Ectodermal cell (in vitro differentiated cells): ENCODE results near the gene MAD1L1.

Source experiments
- H3K27ac ChIP-seq: 2 replicates; pipeline ENCODE4 v1.7.0; 2013; ENCODE audit warnings: mild to moderate bottlenecking, low read depth, low read length; ENCODE audit not compliant: insufficient read depth, poor library complexity, severe bottlenecking
- H3K27me3 ChIP-seq: 2 replicates; pipeline ENCODE4 v1.7.0; 2013; ENCODE audit warnings: mild to moderate bottlenecking, low read length; ENCODE audit not compliant: insufficient read depth, control insufficient read depth, poor library complexity, severe bottlenecking
- H3K36me3 ChIP-seq: one replicate; pipeline ENCODE4 v1.7.0; 2013; ENCODE audit warnings: low read length; ENCODE audit not compliant: control insufficient read depth, insufficient read depth
- H3K4me1 ChIP-seq: one replicate; pipeline ENCODE4 v1.7.0; 2013; ENCODE audit warnings: low read length; ENCODE audit not compliant: control insufficient read depth, insufficient read depth
- H3K4me3 ChIP-seq: 2 replicates; pipeline ENCODE4 v1.7.0; 2013; ENCODE audit warnings: low read depth, low read length, control low read depth; ENCODE audit not compliant: insufficient read depth
- H3K9me3 ChIP-seq: 2 replicates; pipeline ENCODE4 v1.7.0; 2013; ENCODE audit warnings: mild to moderate bottlenecking, low read length, moderate library complexity; ENCODE audit not compliant: control insufficient read depth
- WGBS, 2 experiments: methylation state at CpG; one replicate each; pipeline ENCODE4 v1.1.7; 2013; ENCODE audit warnings: missing lambda C conversion rate in 2 of 2; 5-methylcytosine and 5-hydroxymethylcytosine counted together

The MAD1L1 gene

DNA sequence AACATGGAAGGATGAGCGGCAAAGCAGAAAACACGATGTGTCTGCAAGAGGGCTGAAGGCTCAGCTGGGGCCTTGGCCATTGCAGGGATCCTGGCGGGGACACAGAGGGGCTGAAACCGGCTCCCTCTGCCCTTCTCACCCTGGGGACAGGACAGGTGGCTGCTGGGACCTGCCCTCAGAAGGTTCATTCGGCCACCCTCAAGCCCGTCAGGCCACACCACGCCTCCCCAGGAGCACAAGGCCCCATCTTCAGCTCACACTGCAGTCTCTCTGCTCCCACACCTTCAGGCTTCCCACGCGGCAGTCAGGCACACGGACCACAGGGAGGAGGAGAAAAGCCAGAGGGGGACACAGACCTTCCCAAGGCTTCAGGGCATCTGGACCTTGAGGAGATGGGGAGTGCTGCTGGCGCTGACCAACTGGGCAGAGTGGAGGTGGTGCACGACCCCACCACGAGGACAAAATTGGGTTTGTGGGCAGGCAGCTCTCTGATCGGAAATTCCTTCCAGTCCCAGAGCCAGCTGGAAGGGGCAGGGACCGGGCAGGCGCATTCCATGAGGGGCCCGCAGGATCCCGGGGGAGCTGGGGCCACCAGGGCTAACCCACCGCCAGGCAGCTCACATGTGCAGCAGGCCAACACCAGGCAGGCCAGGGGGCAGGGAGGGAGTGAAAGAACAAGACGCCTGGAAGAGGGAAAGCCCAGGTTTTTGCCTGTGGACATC is 104.0 kb downstream of the MAD1L1 start:
- 91 to 92% methylated on average over 20 of the region's 20 CpGs for WGBS, 2 experiments
- Histone ChIP-seq H3K27ac (no peak overlapping the region), H3K9me3 (no peaks in the 10 kb centered on the region), H3K27me3 (no peaks in the 10 kb centered on the region), H3K4me1 (peaks cover 4% of the 10 kb centered on the region), H3K4me3 (no peak overlapping the region), H3K36me3 (no peaks in the 10 kb centered on the region)

DNA sequence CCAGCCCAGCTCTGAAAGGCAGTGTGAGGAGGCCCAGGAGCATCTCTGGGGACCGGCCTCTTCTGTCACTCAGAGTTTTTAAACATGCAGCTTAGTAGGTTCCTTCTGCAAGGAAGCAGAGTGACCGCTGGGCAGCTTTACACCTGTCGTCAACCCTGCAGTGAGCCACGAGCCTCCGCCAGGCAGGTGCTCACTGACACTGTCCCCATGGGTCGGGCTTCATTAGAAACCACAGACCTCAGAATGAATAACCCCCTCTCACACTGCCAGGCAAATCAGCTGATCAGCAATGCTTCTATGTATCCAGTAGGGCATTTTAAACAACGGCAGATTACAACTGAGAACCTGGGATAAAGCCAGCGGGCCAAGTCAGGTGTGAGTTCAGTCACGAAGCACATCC is 106.1 kb downstream of the MAD1L1 start:
- WGBS, 2 experiments: 86 to 91% methylated on average over 9 of the region's 9 CpGs
- no peaks in the 10 kb centered on the region for H3K9me3 ChIP-seq

DNA sequence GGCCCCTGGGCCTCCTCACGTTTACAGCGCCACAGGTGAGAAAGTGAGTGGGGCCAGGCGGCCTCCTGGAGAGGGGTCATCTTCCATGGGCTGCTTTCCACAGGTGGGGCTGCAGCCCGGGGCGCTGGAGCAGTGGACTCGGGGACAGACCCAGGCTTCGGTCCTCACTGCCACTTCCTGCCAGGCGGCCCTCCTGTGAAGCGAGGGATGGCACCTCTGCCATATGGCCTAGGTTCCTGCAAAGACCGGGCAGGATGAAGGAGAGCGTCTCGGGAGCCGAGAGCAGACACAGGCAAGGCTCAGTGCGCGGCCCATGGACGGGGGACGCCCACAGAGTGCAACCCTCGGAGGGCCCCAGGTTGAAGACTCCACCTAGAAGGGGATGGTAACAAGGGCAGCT is 106.8 kb downstream of the MAD1L1 start:
- WGBS, 2 experiments: 95 to 96% methylated on average over 18 of the region's 18 CpGs
- no peaks in the 10 kb centered on the region for H3K27me3 ChIP-seq
- H3K9me3 ChIP-seq: no peaks in the 10 kb centered on the region
- H3K4me3 ChIP-seq: no peak overlapping the region
- no peak overlapping the region for H3K27ac ChIP-seq
- H3K36me3 ChIP-seq: no peaks in the 10 kb centered on the region
- peaks cover 5% of the 10 kb centered on the region for H3K4me1 ChIP-seq

More for the DNA sequence above, 106.1 kb downstream of the MAD1L1 start:
- no peaks in the 10 kb centered on the region for H3K27me3 ChIP-seq
- peaks cover 5% of the 10 kb centered on the region for H3K4me1 ChIP-seq
- H3K4me3 ChIP-seq: no peak overlapping the region
- H3K27ac ChIP-seq: no peak overlapping the region
- no peaks in the 10 kb centered on the region for H3K36me3 ChIP-seq

DNA sequence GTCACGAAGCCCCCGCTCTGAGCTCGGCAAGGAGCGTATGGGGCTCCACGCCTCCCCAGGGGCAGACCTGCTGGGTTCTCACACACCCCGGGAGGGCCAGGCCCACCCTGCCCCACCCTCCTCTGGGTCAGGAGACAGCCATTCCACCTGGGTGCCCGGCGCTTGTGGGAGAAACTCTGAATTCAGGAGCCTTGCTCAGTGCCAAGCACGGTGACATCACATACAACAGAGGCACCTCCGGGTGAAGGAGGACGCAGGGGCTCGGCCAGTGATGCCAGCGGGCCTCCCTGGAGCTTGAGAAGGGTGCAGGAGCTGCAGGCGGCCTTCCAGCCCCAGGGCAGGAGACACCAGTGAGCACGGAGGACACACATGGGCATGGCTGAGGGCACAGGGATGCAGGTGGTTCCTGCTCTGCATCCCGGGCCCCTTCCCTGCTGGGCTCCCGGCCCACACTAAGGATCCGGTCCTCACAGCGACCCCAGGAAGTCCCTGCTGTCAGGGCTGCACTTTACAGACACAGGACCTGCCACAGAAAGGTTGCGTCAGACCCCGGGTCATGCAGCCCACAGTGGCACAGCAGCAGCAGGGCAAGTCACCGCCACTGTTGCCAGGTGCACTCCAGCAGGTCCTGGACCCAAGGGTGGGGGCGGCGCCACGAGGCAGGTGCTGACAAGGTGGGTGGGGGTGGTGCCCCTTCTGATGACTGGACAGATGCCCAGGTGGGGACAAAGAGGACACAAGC is 108.0 kb downstream of the MAD1L1 start:
- H3K9me3 ChIP-seq: no peaks in the 10 kb centered on the region
- H3K4me1 ChIP-seq: peaks cover 5% of the 10 kb centered on the region
- WGBS, 2 experiments: 95 to 97% methylated on average over 25 of the region's 25 CpGs
- H3K36me3 ChIP-seq: no peaks in the 10 kb centered on the region
- no peak overlapping the region for H3K4me3 ChIP-seq
- no peaks in the 10 kb centered on the region for H3K27me3 ChIP-seq
- H3K27ac ChIP-seq: no peak overlapping the region

DNA sequence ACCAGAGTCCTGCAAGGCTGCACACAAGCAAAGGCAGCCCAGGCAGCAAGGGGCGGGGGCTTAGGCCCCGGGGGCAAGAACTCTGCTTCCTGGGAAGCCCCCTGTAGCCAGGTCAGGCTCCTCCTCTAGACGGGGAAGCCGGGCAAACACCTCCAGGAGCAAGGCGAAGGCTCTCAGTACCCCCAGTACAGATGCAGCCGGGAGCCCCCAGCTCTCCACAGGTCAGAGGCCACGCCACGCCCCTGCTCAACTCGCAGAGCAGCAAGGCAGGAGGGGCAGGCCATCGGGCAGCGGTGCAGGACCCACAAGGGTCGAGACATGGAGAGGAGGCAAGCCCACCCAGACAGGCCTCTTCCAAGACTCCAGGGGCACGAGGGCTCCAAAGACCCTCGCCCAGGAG is 108.8 kb downstream of the MAD1L1 start:
- WGBS, 2 experiments: 91 to 92% methylated on average over 14 of the region's 14 CpGs
- Histone ChIP-seq H3K36me3 (no peaks in the 10 kb centered on the region), H3K27ac (no peak overlapping the region), H3K4me3 (no peak overlapping the region), H3K9me3 (no peaks in the 10 kb centered on the region), H3K27me3 (no peaks in the 10 kb centered on the region), H3K4me1 (peaks cover 5% of the 10 kb centered on the region)

DNA sequence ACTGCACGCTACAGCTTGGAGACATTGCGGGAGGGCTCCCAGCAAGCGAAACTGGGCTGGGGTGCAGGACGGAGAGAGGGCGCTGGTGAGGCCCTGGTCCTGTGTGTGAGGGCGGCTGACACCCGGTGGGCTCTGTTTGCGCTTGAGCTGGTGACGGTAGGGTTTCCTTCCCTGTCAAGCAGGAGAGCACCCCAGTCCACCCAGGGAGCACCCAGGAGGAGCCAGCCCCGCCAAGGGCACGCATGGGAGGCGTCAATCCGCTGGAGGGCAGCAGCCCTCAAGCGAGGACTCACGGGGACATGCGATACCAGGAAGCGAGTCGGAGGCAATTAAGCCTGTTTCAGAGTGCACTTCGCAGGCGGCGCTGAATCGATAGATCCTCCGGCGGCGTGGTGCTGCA is 109.4 kb downstream of the MAD1L1 start:
- Histone ChIP-seq H3K9me3 (no peaks in the 10 kb centered on the region), H3K27ac (no peak overlapping the region), H3K27me3 (no peaks in the 10 kb centered on the region), H3K4me1 (peaks cover 5% of the 10 kb centered on the region), H3K36me3 (no peaks in the 10 kb centered on the region), H3K4me3 (no peak overlapping the region)
- WGBS, 2 experiments: 88 to 90% methylated on average over 25 of the region's 25 CpGs

DNA sequence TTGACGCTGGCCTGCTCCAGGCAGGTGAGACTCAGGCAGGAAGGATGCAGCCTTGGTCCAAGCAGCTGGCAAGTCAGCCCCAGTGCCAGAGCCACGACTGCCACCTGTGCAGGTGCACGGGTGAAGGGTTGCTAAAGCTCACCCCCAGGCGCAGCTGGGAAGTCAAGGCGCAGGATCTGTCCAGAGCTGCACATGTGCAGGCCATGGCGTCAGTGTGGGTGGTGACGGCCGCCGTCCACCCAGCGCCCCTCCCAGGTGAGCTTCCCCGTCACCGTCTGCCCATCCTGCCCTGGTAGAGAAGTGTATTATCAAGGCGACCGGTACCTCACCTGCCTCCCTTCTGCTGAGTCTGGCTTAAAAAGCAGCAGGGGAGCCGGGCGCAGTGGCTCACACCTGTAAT is 110.1 kb downstream of the MAD1L1 start:
- 96 to 97% methylated on average over 16 of the region's 16 CpGs for WGBS, 2 experiments
- no peak overlapping the region for H3K27ac ChIP-seq
- H3K4me1 ChIP-seq: peaks cover 5% of the 10 kb centered on the region
- H3K4me3 ChIP-seq: no peak overlapping the region
- no peaks in the 10 kb centered on the region for H3K9me3 ChIP-seq
- H3K36me3 ChIP-seq: no peaks in the 10 kb centered on the region
- no peaks in the 10 kb centered on the region for H3K27me3 ChIP-seq

DNA sequence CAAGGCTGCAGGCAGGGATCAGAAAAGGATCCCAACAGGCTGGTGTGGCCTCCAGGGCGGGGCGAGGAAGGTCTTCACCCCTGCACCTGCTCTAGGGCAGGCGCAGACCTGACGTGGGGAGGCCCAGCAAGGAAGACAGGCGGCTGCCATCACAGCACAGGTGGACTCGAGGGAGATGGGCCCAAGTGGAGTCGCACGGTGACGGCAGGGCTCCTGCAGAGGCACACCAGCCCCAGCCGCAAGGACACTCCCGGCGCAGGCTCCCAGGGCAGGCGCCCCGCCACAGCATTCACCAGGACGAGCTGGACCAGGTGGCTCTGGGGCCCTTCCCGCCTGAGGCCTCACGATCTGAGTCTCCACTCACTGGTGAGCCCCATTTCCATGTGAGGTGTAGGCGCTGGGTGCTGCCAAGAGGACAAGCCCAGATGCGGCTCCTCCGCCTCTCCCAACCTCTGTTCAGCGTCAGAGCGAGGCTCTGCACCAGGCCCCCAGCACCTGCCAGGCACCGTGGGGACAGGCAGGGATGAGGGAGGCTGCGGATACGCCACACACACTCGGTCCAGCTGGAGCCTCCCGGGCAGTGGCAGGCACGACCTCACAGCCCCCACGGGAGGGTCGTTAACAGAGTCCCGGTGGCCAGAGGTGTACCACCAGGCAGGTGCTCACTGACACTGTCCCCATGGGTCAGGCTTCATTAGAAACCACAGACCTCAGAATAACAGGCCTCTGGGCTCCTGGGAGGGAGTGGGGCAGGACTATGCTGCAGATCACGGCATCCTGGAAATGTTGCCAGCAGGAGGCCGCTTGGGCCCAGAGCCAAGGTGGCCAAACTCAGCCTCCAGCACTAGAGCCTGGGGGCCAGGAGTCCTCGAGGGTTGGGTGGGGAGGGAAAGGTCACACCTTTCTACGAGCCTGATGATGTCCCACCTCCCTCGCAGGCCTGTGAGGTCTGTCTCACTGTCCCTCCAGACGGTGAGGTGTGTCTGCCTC is 111.6 kb downstream of the MAD1L1 start:
- Histone ChIP-seq H3K36me3 (no peaks in the 10 kb centered on the region), H3K4me1 (peaks cover 5% of the 10 kb centered on the region)
- 93 to 94% methylated on average over 37 of the region's 37 CpGs for WGBS, 2 experiments

DNA sequence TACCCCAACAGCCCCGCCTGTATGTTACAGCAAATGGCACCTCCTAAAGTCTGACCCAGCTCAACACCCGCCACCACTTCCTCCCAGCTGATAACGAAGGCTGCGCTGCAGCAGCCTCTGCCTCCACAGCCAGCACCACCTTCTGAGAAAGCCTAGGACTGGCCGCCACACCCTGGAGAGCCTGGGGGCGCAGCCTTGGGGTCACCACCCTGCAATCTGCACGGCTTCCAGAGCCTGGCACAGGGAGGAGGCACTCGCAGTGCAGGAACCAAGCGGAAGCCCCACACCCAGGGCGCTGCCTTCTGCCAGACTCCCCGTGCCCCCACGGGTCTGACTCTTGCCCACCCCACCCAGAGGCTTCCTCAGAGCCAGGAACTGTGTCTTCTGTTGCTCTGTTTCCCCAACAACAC is 112.5 kb downstream of the MAD1L1 start:
- H3K27ac ChIP-seq: no peak overlapping the region
- H3K27me3 ChIP-seq: no peaks in the 10 kb centered on the region
- H3K36me3 ChIP-seq: no peaks in the 10 kb centered on the region
- H3K9me3 ChIP-seq: no peaks in the 10 kb centered on the region
- peaks cover 5% of the 10 kb centered on the region for H3K4me1 ChIP-seq
- whole genome bisulfite sequencing, 2 experiments: 93 to 96% methylated on average over 12 of the region's 12 CpGs
- H3K4me3 ChIP-seq: no peak overlapping the region

More for the DNA sequence above, 111.6 kb downstream of the MAD1L1 start:
- no peaks in the 10 kb centered on the region for H3K27me3 ChIP-seq
- no peaks in the 10 kb centered on the region for H3K9me3 ChIP-seq
- H3K27ac ChIP-seq: no peak overlapping the region
- no peak overlapping the region for H3K4me3 ChIP-seq
